Measurements from ENCODE around the gene TYW1B. TPM values are rescaled to one million over a fixed set of nuclear protein-coding genes. Genes with fewer than 3 reads are reported as not detected.
"Not testable (repeated sequence)": the region's sequence is repeated elsewhere in the genome, so short reads cannot be mapped to it uniquely, and the experiment has no call there.

TYW1B gene
- total RNA-seq, 1 donor from 2014 or later, result 3.6 TPM

GRCh38 chr7:72667049-72667448 is 161.0 kb downstream of the TYW1B start:
- not testable (repeated sequence) for H3K9ac ChIP-seq

GRCh38 chr7:72648574-72648973 is 179.4 kb downstream of the TYW1B start:
- not testable (repeated sequence) for H3K4me1 ChIP-seq; H3F3A ChIP-seq (ENCODE audit: low read depth); DNase-seq (ENCODE audit: low spot score); H3K9ac ChIP-seq; H3K4me3 ChIP-seq; H3K4me3 Mint-ChIP-seq; H2AFZ ChIP-seq (replicated peaks); H3K36me3 Mint-ChIP-seq; H3K27me3 ChIP-seq; H3K79me2 ChIP-seq (ENCODE audit: low read depth); H3K27ac Mint-ChIP-seq; H3K27ac ChIP-seq; H3K4me2 ChIP-seq; H3K4me1 Mint-ChIP-seq; H3K27me3 Mint-ChIP-seq (ENCODE audit: insufficient read depth, low read depth); H3K36me3 ChIP-seq; H4K20me1 ChIP-seq (ENCODE audit: low read depth); H3K9me3 Mint-ChIP-seq; H3K9me3 ChIP-seq (ENCODE audit: low read depth)

More at GRCh38 chr7:72667049-72667448, 161.0 kb downstream of the TYW1B start:
- not testable (repeated sequence) for H3K4me1 ChIP-seq; DNase-seq (ENCODE audit: low spot score); H3K79me2 ChIP-seq (ENCODE audit: low read depth); H3K9me3 ChIP-seq (ENCODE audit: low read depth); H3K27ac Mint-ChIP-seq; H3K4me3 ChIP-seq; H3K27ac ChIP-seq; H3K4me3 Mint-ChIP-seq; H3K9me3 Mint-ChIP-seq; H3K36me3 Mint-ChIP-seq; H3K4me2 ChIP-seq; H3F3A ChIP-seq (ENCODE audit: low read depth); H3K27me3 ChIP-seq; H3K27me3 Mint-ChIP-seq (ENCODE audit: insufficient read depth, low read depth); H3K36me3 ChIP-seq; H3K4me1 Mint-ChIP-seq; H2AFZ ChIP-seq (replicated peaks); H4K20me1 ChIP-seq (ENCODE audit: low read depth)

- not testable (repeated sequence) for H4K20me1 ChIP-seq (ENCODE audit: low read depth); H3K79me2 ChIP-seq (ENCODE audit: low read depth); H3K27ac Mint-ChIP-seq; H3K36me3 ChIP-seq; H3K36me3 Mint-ChIP-seq; H2AFZ ChIP-seq (replicated peaks); H3K4me3 Mint-ChIP-seq; DNase-seq (ENCODE audit: low spot score); H3K4me1 Mint-ChIP-seq; H3K27me3 ChIP-seq; H3K4me2 ChIP-seq; H3K9me3 Mint-ChIP-seq; H3K4me3 ChIP-seq; H3K27ac ChIP-seq; H3K27me3 Mint-ChIP-seq (ENCODE audit: insufficient read depth, low read depth); H3K9me3 ChIP-seq (ENCODE audit: low read depth); H3K9ac ChIP-seq; H3F3A ChIP-seq (ENCODE audit: low read depth)
- peaks cover 21% of the 10 kb centered on the region for H3K4me1 ChIP-seq
These were observed 184.3 kb downstream of the TYW1B start for GRCh38 chr7:72643708-72644107.

- not testable (repeated sequence) for H2AFZ ChIP-seq (replicated peaks); H3K4me3 Mint-ChIP-seq; H3K36me3 Mint-ChIP-seq; DNase-seq (ENCODE audit: low spot score); H3F3A ChIP-seq (ENCODE audit: low read depth); H3K9me3 ChIP-seq (ENCODE audit: low read depth); H3K36me3 ChIP-seq; H3K9ac ChIP-seq; H3K27me3 Mint-ChIP-seq (ENCODE audit: insufficient read depth, low read depth); H3K27me3 ChIP-seq; H3K4me3 ChIP-seq; H3K4me1 Mint-ChIP-seq; H3K79me2 ChIP-seq (ENCODE audit: low read depth); H4K20me1 ChIP-seq (ENCODE audit: low read depth); H3K9me3 Mint-ChIP-seq; H3K27ac Mint-ChIP-seq
- H3K4me2 ChIP-seq, result peak overlapping the region; percentile 32
- peak overlapping the region; percentile 8 for H3K27ac ChIP-seq
- peaks cover 21% of the 10 kb centered on the region for H3K4me1 ChIP-seq
These were observed 186.3 kb downstream of the TYW1B start for GRCh38 chr7:72641485-72642248.

GRCh38 chr7:72640740-72641139 is 187.3 kb downstream of the TYW1B start:
- not testable (repeated sequence) for DNase-seq (ENCODE audit: low spot score); H3K36me3 ChIP-seq; H3K36me3 Mint-ChIP-seq; H3K9me3 ChIP-seq (ENCODE audit: low read depth); H2AFZ ChIP-seq (replicated peaks); H3K9ac ChIP-seq; H3K79me2 ChIP-seq (ENCODE audit: low read depth); H3K27ac Mint-ChIP-seq; H3K4me3 ChIP-seq; H3K9me3 Mint-ChIP-seq; H4K20me1 ChIP-seq (ENCODE audit: low read depth); H3K27me3 Mint-ChIP-seq (ENCODE audit: insufficient read depth, low read depth); H3K27me3 ChIP-seq; H3K4me3 Mint-ChIP-seq; H3F3A ChIP-seq (ENCODE audit: low read depth); H3K4me1 Mint-ChIP-seq
- H3K4me1 ChIP-seq, result peaks cover 21% of the 10 kb centered on the region
- H3K27ac ChIP-seq, result peak overlapping the region; percentile 63
- H3K4me2 ChIP-seq, result peak overlapping the region; percentile 4

- not testable (repeated sequence) for H3K27me3 ChIP-seq; H3K4me2 ChIP-seq; H3K79me2 ChIP-seq (ENCODE audit: low read depth); H3K9me3 Mint-ChIP-seq; H3K36me3 ChIP-seq; H2AFZ ChIP-seq (replicated peaks); H3K9me3 ChIP-seq (ENCODE audit: low read depth); H4K20me1 ChIP-seq (ENCODE audit: low read depth); H3F3A ChIP-seq (ENCODE audit: low read depth); H3K27me3 Mint-ChIP-seq (ENCODE audit: insufficient read depth, low read depth); DNase-seq (ENCODE audit: low spot score); H3K4me3 ChIP-seq; H3K4me1 Mint-ChIP-seq; H3K36me3 Mint-ChIP-seq; H3K27ac ChIP-seq; H3K27ac Mint-ChIP-seq; H3K4me1 ChIP-seq; H3K4me3 Mint-ChIP-seq; H3K9ac ChIP-seq
- TF ChIP-seq CTCF (IDR thresholded peaks at IDR 0.05), result peak; percentile 60
These were observed 192.6 kb downstream of the TYW1B start for GRCh38 chr7:72635273-72635908.

GRCh38 chr7:72632765-72633292 is 195.2 kb downstream of the TYW1B start:
- H3K27me3 Mint-ChIP-seq (ENCODE audit: insufficient read depth, low read depth); H3K4me3 ChIP-seq; H3K4me2 ChIP-seq; H3K4me3 Mint-ChIP-seq; H3K27me3 ChIP-seq; H4K20me1 ChIP-seq (ENCODE audit: low read depth); H3K36me3 Mint-ChIP-seq; H3K4me1 ChIP-seq; H2AFZ ChIP-seq (replicated peaks); H3K27ac ChIP-seq; H3K9ac ChIP-seq; H3K9me3 Mint-ChIP-seq; H3K79me2 ChIP-seq (ENCODE audit: low read depth); DNase-seq (ENCODE audit: low spot score); H3K9me3 ChIP-seq (ENCODE audit: low read depth); H3K27ac Mint-ChIP-seq; H3K36me3 ChIP-seq; H3K4me1 Mint-ChIP-seq; H3F3A ChIP-seq (ENCODE audit: low read depth): not testable (repeated sequence)
